WTC11 (cell line): ENCODE results near the gene PITPNC1. TPM values are rescaled to one million over a fixed set of nuclear protein-coding genes. Genes with fewer than 3 reads are reported as not detected.

Experiments used
- ATAC-seq: fragments of 200-7000 bp; cut with Tn5 transposase; 2 replicates; pipeline ENCODE4 v1.10.0; 2021; ENCODE audit warnings: mild to moderate bottlenecking, moderate library complexity
- CTCF ChIA-PET: fragments of 300-600 bp; sonication (Branson Sonifier 250); formaldehyde crosslinking; loops from one replicate; lab custom pipeline; 2021; ENCODE audit warnings: antibody characterized with exemption; lab: Charles Lee
- POLR2A ChIA-PET: fragments of 350-600 bp; sonication (Branson Sonifier 250); formaldehyde crosslinking; loops from one replicate; lab custom pipeline; 2021; ENCODE audit warnings: antibody characterized with exemption; lab: Charles Lee
- DNase-seq: peaks from one replicate; pipeline ENCODE4 v3.0.0; 2021; ENCODE audit warnings: low spot score
- H3K27ac Mint-ChIP-seq: 2 replicates; pipeline ENCODE4 v1.8.0; 2021; ENCODE audit warnings: mixed read lengths
- H3K27me3 Mint-ChIP-seq: 2 replicates; pipeline ENCODE4 v1.8.0; 2021; ENCODE audit warnings: low read depth, mild to moderate bottlenecking, moderate library complexity, mixed read lengths
- H3K36me3 Mint-ChIP-seq: 2 replicates; pipeline ENCODE4 v1.8.0; 2021; ENCODE audit warnings: mixed read lengths
- H3K4me1 Mint-ChIP-seq: 2 replicates; pipeline ENCODE4 v1.8.0; 2022; ENCODE audit warnings: mixed read lengths
- H3K4me3 Mint-ChIP-seq: 2 replicates; pipeline ENCODE4 v1.8.0; 2021; ENCODE audit warnings: mild to moderate bottlenecking, moderate library complexity, mixed read lengths
- H3K9me3 Mint-ChIP-seq: 2 replicates; pipeline ENCODE4 v1.8.0; 2021; ENCODE audit warnings: mixed read lengths
- ATF1 ChIP-seq: sonication (generic); formaldehyde crosslinking; IDR thresholded peaks from 2 replicates; pipeline ENCODE4 v1.8.1; 2023; ENCODE audit warnings: mild to moderate bottlenecking, moderate library complexity, missing genetic modification reagents
- CREM ChIP-seq: sonication (generic); formaldehyde crosslinking; IDR thresholded peaks from 2 replicates; pipeline ENCODE4 v1.8.1; 2022; ENCODE audit warnings: mild to moderate bottlenecking, missing genetic modification reagents, moderate library complexity
- ESRRA ChIP-seq: sonication (generic); formaldehyde crosslinking; IDR thresholded peaks from 2 replicates; pipeline ENCODE4 v1.8.1; 2022; ENCODE audit warnings: mild to moderate bottlenecking, missing genetic modification reagents, borderline replicate concordance
- FOXJ3 ChIP-seq: sonication (generic); formaldehyde crosslinking; IDR thresholded peaks from 2 replicates; pipeline ENCODE4 v1.9.0; 2021; ENCODE audit warnings: missing genetic modification reagents, mild to moderate bottlenecking, borderline replicate concordance
- GABPB1 ChIP-seq: sonication (generic); formaldehyde crosslinking; IDR thresholded peaks from 2 replicates; pipeline ENCODE4 v1.8.1; 2023; ENCODE audit warnings: mild to moderate bottlenecking, missing genetic modification reagents
- GTF2I ChIP-seq: fragments of 250-450 bp; sonication (Bioruptor Pico); conservative IDR thresholded peaks from 2 replicates; pipeline ENCODE4 v1.4.0; 2021; ENCODE audit warnings: mild to moderate bottlenecking
- HMGXB4 ChIP-seq: sonication (generic); formaldehyde crosslinking; IDR thresholded peaks from 2 replicates; pipeline ENCODE4 v1.8.1; 2023; ENCODE audit warnings: mild to moderate bottlenecking, moderate library complexity, missing genetic modification reagents
- JUN ChIP-seq: sonication (generic); formaldehyde crosslinking; IDR thresholded peaks from 2 replicates; pipeline ENCODE4 v1.8.0; 2023; ENCODE audit warnings: mild to moderate bottlenecking, missing genetic modification reagents
- MXD4 ChIP-seq: fragments of 250-450 bp; sonication (Bioruptor Pico); IDR thresholded peaks from 2 replicates; pipeline ENCODE4 v1.8.0; 2021; ENCODE audit warnings: mild to moderate bottlenecking, moderate library complexity, borderline replicate concordance
- PRDM15 ChIP-seq: sonication (generic); formaldehyde crosslinking; IDR thresholded peaks from 2 replicates; pipeline ENCODE4 v1.8.0; 2022; ENCODE audit warnings: missing genetic modification reagents
- RELA ChIP-seq: sonication (generic); formaldehyde crosslinking; IDR thresholded peaks from 2 replicates; pipeline ENCODE4 v1.8.1; 2022; ENCODE audit warnings: missing genetic modification reagents, mild to moderate bottlenecking, borderline replicate concordance
- TCF7 ChIP-seq: sonication (generic); formaldehyde crosslinking; IDR thresholded peaks from 2 replicates; pipeline ENCODE4 v1.8.0; 2022; ENCODE audit warnings: mild to moderate bottlenecking, low read depth, missing genetic modification reagents, moderate library complexity
- TEAD4 ChIP-seq: sonication (generic); formaldehyde crosslinking; IDR thresholded peaks from 2 replicates; pipeline ENCODE4 v1.8.0; 2022; ENCODE audit warnings: mild to moderate bottlenecking, missing genetic modification reagents
- TP53 ChIP-seq: sonication (generic); formaldehyde crosslinking; IDR thresholded peaks from 2 replicates; pipeline ENCODE4 v1.8.1; 2023; ENCODE audit warnings: mild to moderate bottlenecking, missing genetic modification reagents
- ZNF219 ChIP-seq: sonication (generic); formaldehyde crosslinking; IDR thresholded peaks from 2 replicates; pipeline ENCODE4 v1.8.0; 2023; ENCODE audit warnings: missing genetic modification reagents, mild to moderate bottlenecking, borderline replicate concordance
- total RNA-seq: library from RNA; stranded (reverse); gene quantifications from 3 replicates; pipeline ENCODE4 v1.2.3, GENCODE V29; 2021
- TF ChIP-seq, protein P1 (sequence below): fragments of 250-450 bp; sonication (Bioruptor Pico); IDR thresholded peaks from 2 replicates; pipeline ENCODE4 v1.8.0; 2021; ENCODE audit warnings: mild to moderate bottlenecking
- TF ChIP-seq, protein P2 (sequence below): fragments of 250-450 bp; sonication (Bioruptor Pico); IDR thresholded peaks from 2 replicates; pipeline ENCODE4 v1.9.0; 2021; ENCODE audit warnings: moderate library complexity, mild to moderate bottlenecking, inconsistent platforms, borderline replicate concordance
- TF ChIP-seq, protein P3 (sequence below): fragments of 250-450 bp; sonication (Bioruptor Pico); IDR thresholded peaks from 2 replicates; pipeline ENCODE4 v2.1.2; 2022; ENCODE audit warnings: mild to moderate bottlenecking, moderate library complexity

The PITPNC1 gene
- total RNA-seq, 1 experiment from 2014 or later, result 39.8 TPM

- Mint-ChIP-seq H3K27ac (no peak overlapping the region), H3K36me3 (no peaks in the 10 kb centered on the region), H3K4me3 (no peak overlapping the region), H3K9me3 (no peaks in the 10 kb centered on the region), H3K4me1 (peaks cover 33% of the 10 kb centered on the region), H3K27me3 (no peaks in the 10 kb centered on the region)
- ATAC-seq, result no peak
- POLR2A ChIA-PET, result interaction anchor here (0.6 kb wide), 1 partner anchor 11 kb away, joined by 8 read pairs; no protein-coding TSS in a partner anchor
- TF ChIP-seq, protein P1, sequence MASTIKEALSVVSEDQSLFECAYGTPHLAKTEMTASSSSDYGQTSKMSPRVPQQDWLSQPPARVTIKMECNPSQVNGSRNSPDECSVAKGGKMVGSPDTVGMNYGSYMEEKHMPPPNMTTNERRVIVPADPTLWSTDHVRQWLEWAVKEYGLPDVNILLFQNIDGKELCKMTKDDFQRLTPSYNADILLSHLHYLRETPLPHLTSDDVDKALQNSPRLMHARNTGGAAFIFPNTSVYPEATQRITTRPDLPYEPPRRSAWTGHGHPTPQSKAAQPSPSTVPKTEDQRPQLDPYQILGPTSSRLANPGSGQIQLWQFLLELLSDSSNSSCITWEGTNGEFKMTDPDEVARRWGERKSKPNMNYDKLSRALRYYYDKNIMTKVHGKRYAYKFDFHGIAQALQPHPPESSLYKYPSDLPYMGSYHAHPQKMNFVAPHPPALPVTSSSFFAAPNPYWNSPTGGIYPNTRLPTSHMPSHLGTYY (CRISPR knock-in tag), result no peak
- TF ChIP-seq MXD4 (CRISPR knock-in tag), result no peak
- no peak for TF ChIP-seq PRDM15 (CRISPR knock-in tag)
- TF ChIP-seq TEAD4 (CRISPR knock-in tag), result no peak
- no peak for TF ChIP-seq TCF7 (CRISPR knock-in tag)
- no peak for TF ChIP-seq TP53
- TF ChIP-seq, protein P2, sequence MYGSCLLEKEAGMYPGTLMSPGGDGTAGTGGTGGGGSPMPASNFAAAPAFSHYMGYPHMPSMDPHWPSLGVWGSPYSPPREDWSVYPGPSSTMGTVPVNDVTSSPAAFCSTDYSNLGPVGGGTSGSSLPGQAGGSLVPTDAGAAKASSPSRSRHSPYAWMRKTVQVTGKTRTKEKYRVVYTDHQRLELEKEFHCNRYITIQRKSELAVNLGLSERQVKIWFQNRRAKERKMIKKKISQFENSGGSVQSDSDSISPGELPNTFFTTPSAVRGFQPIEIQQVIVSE (CRISPR knock-in tag), result no peak
- TF ChIP-seq RELA, result no peak
- TF ChIP-seq FOXJ3 (CRISPR knock-in tag), result no peak
- no peak for TF ChIP-seq GABPB1 (CRISPR knock-in tag)
- DNase-seq, result no peak
- CTCF ChIA-PET, result interaction anchor here (2.8 kb wide), 1 partner anchor 104 kb away, joined by 9 read pairs; no protein-coding TSS in a partner anchor
Measured at GRCh38 chr17:67482764-67483163, 105.7 kb downstream of the PITPNC1 start.

GRCh38 chr17:67484261-67484660 lies 107.2 kb downstream of the PITPNC1 start:
- DNase-seq, result no peak
- ATAC-seq, result no peak
- peaks cover 6% of the 10 kb centered on the region; the same call in 1 of the 2 replicates for H3K36me3 Mint-ChIP-seq
- ChIA-PET POLR2A (no interaction called here), CTCF (no interaction called here)
- peaks cover 6% of the 10 kb centered on the region for H3K9me3 Mint-ChIP-seq
- H3K4me3 Mint-ChIP-seq, result no peak overlapping the region
- H3K4me1 Mint-ChIP-seq, result peaks cover 24% of the 10 kb centered on the region
- no peak overlapping the region for H3K27ac Mint-ChIP-seq
- H3K27me3 Mint-ChIP-seq, result no peaks in the 10 kb centered on the region
- TF ChIP-seq ATF1 (CRISPR knock-in tag) (no peak), HMGXB4 (no peak), JUN (CRISPR knock-in tag) (no peak), ESRRA (CRISPR knock-in tag) (no peak), GTF2I (no peak), ZNF219 (CRISPR knock-in tag) (no peak), TEAD4 (CRISPR knock-in tag) (no peak), CREM (CRISPR knock-in tag) (no peak)
- TF ChIP-seq, protein P3, sequence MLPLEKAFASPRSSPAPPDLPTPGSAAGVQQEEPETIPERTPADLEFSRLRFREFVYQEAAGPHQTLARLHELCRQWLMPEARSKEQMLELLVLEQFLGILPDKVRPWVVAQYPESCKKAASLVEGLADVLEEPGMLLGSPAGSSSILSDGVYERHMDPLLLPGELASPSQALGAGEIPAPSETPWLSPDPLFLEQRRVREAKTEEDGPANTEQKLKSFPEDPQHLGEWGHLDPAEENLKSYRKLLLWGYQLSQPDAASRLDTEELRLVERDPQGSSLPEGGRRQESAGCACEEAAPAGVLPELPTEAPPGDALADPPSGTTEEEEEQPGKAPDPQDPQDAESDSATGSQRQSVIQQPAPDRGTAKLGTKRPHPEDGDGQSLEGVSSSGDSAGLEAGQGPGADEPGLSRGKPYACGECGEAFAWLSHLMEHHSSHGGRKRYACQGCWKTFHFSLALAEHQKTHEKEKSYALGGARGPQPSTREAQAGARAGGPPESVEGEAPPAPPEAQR (CRISPR knock-in tag), result no peak
- TF ChIP-seq, protein P2 (CRISPR knock-in tag), result no peak
